Ovary (tissue), 9 donors: ENCODE data around the gene PPT1. TPM values are rescaled to one million over a fixed set of nuclear protein-coding genes. Genes with fewer than 3 reads are reported as not detected.

Experiments used
- DNase-seq, 5 donors: peaks; one replicate each; pipeline ENCODE4 v3.0.0-alpha.2; 2019 to 2020
- H3K27ac ChIP-seq, 2 donors: fragments of 200-600 bp; one replicate each; pipeline versions ENCODE4 v1.5.1 to v1.8.0; 2019 to 2022
- H3K27me3 ChIP-seq: fragments of 200-600 bp; one replicate; pipeline ENCODE4 v1.8.0; 2022
- H3K36me3 ChIP-seq: fragments of 200-600 bp; sonication (generic); one replicate; pipeline ENCODE4 v1.5.1; 2019
- H3K4me1 ChIP-seq: one replicate; pipeline ENCODE4 v1.8.1; 2013; ENCODE audit warnings: mild to moderate bottlenecking, moderate library complexity; ENCODE audit not compliant: insufficient read depth
- H3K4me3 ChIP-seq: fragments of 200-600 bp; sonication (generic); one replicate; pipeline ENCODE4 v1.5.1; 2017
- H3K9me3 ChIP-seq, 2 donors: fragments of 200-600 bp in 1 of 2; sonication (generic) in 1 of 2; one replicate each; pipeline versions ENCODE4 v1.5.1 to v1.8.1; 2013 to 2019; ENCODE audit warnings: mild to moderate bottlenecking in 1 of 2, moderate library complexity in 1 of 2
- EP300 ChIP-seq: sonication (generic); formaldehyde crosslinking; IDR thresholded peaks from one replicate; pipeline ENCODE4 v1.6.1; 2017; ENCODE audit warnings: antibody characterized with exemption
- POLR2A ChIP-seq: fragments of 450-650 bp; IDR thresholded peaks from one replicate; pipeline ENCODE4 v1.6.1; 2017; ENCODE audit warnings: antibody characterized with exemption, mild to moderate bottlenecking, moderate library complexity
- WGBS, 3 donors: extraction: QIAGEN DNeasy Blood & Tissue Kit in 1 of 3; methylation state at CpG; one replicate each; pipeline versions ENCODE4 v1.1.5 to v1.1.7; 2013 to 2017; 5-methylcytosine and 5-hydroxymethylcytosine counted together
- intact Hi-C, 4 donors: fragments of 100-400 bp; cut with DNase I; formaldehyde crosslinking; loops; one replicate each; pipeline versions ENCODE4 v1.11.0 to v1.15.1; 2022 to 2023
- polyA plus RNA-seq, 2 donors: library from polyadenylated mRNA; stranded (reverse); fragments of 200-250 nt in 1 of 2; fragments of 350-450 nt in 1 of 2; fragmentation: Illumina TruSeq in 1 of 2; extraction: RNeasy Lipid Tissue Mini Kit (QIAGEN cat#74804) in 1 of 2; gene quantifications; one replicate each; pipeline ENCODE4 v1.2.3, GENCODE V29; 2013 to 2014
- total RNA-seq, 7 donors: library from RNA; depleted of rRNA in 2 of 7; stranded (reverse); fragments of >200 nt in 2 of 7; fragmentation: NEBNext Ultra II Directional in 3 of 7; extraction: Animal tissue kit (Norgen Biotek cat#: 25700) in 3 of 7; gene quantifications; one replicate each; pipeline versions ENCODE4 v1.1.0 to v1.2.4, GENCODE V29; 2016 to 2023
- TF ChIP-seq, protein P1 (sequence below), 3 donors: fragments of 450-650 bp in 2 of 3; fragments of 200-600 bp in 1 of 3; IDR thresholded peaks; one replicate each; pipeline versions ENCODE4 v1.5.1 to v1.8.0; 2016 to 2022; ENCODE audit warnings: antibody characterized with exemption in 3 of 3, mild to moderate bottlenecking in 1 of 3
- donor health status: DM: no; HTN: no; CAD: no; lungs with moderate emphysema.
- donor health status: DM: no; HTN: no; CAD: no.
- donor health status: Bipolar disorder and iron deficiency.
- donor health status: DM: yes; HTN: yes; CAD: no.
- donor health status: DM: no; HTN: no; CAD: no.
- donor health status: DM: yes; HTN: yes; CAD: no.

PPT1 gene
- total and polyA plus RNA-seq, 9 donors, result 38.0 to 247 (median 71.0) TPM

DNA sequence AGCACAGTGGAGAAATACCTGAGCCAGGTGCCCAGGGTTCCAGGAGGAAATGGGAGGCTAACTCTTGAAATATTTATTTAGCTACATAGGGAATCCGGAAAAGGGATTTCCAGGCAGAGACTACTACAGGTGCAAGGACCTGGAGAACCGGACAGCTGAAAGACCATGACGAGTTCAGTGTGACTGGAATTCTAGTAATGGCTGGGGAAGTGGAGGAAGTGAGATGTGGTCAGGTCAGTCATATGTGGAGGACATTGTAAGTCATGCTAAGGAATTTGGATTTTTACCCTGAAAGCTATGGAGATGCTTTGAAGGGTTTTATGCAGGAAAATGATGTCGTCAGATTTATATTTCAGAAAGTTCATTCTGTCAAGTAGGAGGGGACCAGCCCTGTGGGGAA is 54.7 kb downstream of the PPT1 start:
- Histone ChIP-seq H3K4me1 (peaks cover 2% of the 10 kb centered on the region), H3K4me3 (no peak overlapping the region), H3K36me3 (no peaks in the 10 kb centered on the region), H3K27ac (no peak overlapping the region), H3K27me3 (no peaks in the 10 kb centered on the region), H3K9me3 (no peaks in the 10 kb centered on the region)
- no peak for DNase-seq
- TF ChIP-seq EP300 (no peak), POLR2A (no peak)
- TF ChIP-seq, protein P1, sequence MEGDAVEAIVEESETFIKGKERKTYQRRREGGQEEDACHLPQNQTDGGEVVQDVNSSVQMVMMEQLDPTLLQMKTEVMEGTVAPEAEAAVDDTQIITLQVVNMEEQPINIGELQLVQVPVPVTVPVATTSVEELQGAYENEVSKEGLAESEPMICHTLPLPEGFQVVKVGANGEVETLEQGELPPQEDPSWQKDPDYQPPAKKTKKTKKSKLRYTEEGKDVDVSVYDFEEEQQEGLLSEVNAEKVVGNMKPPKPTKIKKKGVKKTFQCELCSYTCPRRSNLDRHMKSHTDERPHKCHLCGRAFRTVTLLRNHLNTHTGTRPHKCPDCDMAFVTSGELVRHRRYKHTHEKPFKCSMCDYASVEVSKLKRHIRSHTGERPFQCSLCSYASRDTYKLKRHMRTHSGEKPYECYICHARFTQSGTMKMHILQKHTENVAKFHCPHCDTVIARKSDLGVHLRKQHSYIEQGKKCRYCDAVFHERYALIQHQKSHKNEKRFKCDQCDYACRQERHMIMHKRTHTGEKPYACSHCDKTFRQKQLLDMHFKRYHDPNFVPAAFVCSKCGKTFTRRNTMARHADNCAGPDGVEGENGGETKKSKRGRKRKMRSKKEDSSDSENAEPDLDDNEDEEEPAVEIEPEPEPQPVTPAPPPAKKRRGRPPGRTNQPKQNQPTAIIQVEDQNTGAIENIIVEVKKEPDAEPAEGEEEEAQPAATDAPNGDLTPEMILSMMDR (IDR thresholded peaks at IDR 0.05), result no peak
- intact Hi-C loops, result no loop called here
- 78 to 82% (median 79%) methylated on average over 4 of the region's 4 CpGs for WGBS, 3 donors

DNA sequence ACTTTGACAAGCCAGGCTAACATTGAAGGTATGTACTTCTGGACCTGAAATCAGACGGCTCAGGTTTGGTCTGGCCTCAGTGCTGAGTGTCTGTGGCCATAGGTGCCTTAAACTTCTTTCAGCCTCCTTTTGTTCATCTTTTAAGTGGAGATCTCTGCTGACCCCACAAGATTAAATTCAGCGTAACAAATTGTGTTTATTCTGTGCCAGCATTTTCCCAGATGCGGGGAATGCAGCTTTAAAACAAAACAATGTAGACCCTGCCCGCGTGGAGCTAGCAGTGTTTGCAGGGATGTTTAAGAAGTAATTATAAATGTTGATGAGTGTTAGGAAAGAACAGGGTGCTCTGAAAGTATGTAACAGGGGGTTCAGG is 55.6 kb downstream of the PPT1 start:
- Histone ChIP-seq H3K27me3 (no peaks in the 10 kb centered on the region), H3K4me1 (peaks cover 2% of the 10 kb centered on the region), H3K27ac (no peak overlapping the region), H3K36me3 (no peaks in the 10 kb centered on the region), H3K9me3 (no peaks in the 10 kb centered on the region), H3K4me3 (peak overlapping the region; percentile 99)
- TF ChIP-seq POLR2A, result no peak
- TF ChIP-seq, protein P1 (IDR thresholded peaks at IDR 0.05), result no peak
- TF ChIP-seq EP300, result no peak
- WGBS, 3 donors, result 2 to 7% (median 4%) methylated on average over 5 of the region's 5 CpGs
- DNase-seq, result no peak
- intact Hi-C loops, result no loop called here

DNA sequence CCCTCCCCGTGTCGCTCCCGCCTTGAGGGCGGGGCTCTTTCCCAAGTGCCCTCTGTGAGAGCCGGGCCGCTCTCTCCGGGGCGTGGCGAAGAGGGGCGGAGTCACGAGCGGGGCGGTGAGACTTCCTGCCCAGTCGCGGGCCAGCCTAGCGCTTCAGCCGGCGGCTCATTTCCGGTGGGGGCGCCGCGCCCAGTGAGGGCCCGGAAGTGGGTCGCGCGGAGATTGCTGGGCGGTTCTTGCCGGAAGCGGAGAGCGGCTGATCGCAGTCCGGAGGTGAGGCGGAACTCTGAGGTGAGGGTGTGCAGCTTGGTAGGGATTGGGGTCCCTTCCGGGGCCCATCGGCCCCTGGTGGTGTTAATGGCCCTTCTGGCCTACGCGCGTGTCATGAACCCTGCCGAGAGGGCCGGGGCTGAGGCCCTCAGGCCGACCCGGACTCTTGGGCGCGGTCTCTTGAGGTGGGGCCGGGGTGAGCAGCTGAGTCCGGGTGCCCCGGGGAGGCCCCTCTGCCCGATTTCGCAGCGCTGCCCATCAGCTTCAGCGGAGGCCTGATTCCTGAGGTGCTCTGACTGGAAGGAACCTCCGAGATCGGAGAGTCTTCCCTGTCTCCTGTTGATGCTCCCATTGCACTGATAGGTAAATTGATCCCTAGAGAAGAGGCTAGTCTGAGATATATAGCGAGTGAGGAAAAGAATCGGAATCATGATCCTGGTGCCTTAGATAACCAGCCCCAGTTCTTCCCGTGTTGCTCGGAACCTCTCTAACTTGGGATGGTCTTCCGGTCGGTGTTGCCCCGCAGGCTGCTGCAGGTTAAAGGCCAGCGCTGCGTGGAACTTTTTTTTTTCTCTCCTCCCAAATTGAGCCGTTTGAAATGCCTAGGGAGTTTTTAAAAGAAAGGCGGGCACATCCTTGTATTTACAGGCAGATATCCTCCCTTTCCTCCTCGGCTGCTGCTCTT is 56.3 kb downstream of the PPT1 start, which contains the start of gene CAP1:
CAP1 (plus strand) TSS at position 219 of the 955 bp plus-strand sequence. CDS start 18,618 bp downstream, outside the sequence.
- 1% methylated on average over 50 to 65 of the region's 65 CpGs for WGBS, 3 donors
- Histone ChIP-seq H3K9me3 (no peaks in the 10 kb centered on the region), H3K4me3 (peak within 1 kb of the TSS; percentile 99), H3K36me3 (no peaks in the 10 kb centered on the region), H3K4me1 (peaks cover 2% of the 10 kb centered on the region), H3K27me3 (no peaks in the 10 kb centered on the region), H3K27ac (peak within 1 kb of the TSS; percentile 57 to 89)
- DNase-seq, result peak; percentile 99 to 100 (median 99)
- intact Hi-C loops, result no loop called here
- TF ChIP-seq POLR2A, result no peak
- TF ChIP-seq EP300, result no peak
- TF ChIP-seq, protein P1 (IDR thresholded peaks at IDR 0.05), result no peak

DNA sequence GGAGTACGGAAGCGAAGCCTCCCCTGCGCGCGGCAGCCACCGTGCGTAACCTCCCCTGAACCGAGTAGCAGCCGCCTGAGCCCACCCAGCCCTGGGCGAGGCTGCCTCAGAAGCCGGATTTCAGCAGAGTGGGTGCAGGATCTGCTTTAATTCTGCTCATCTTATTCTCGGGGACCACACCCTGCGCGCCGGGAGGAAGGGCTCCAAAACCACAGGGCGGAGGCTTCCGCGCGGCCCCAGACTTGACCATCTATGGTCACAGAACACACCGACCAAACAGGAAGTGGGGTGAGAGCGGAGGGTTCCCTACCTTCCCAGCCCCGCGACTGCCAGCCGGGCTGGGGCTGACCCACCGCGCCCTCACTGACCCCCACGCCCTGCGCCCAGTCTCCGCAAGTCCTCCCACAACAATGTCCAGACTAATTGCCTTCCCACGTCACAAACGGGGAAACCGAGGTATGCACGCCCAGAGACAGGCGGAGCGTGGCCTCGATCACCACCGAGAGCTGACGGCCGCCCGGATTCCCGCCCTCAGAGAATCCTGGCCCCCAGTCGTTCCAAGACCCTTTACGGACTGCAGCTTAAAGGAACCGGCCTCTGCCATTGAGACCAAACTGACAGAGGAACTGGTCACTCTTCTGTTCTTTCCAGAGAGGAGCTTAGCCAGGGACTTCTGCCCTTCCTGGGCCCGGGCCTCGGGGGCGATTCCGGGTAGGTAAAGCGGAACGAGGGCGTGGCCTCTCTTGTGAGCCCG is 57.1 kb downstream of the PPT1 start:
- H3K4me1 ChIP-seq, result peaks cover 2% of the 10 kb centered on the region
- TF ChIP-seq POLR2A, result peak; percentile 97
- TF ChIP-seq, protein P1 (IDR thresholded peaks at IDR 0.05), result peak in 1 of 3 donors; percentile 5
- peak; percentile 49 for TF ChIP-seq EP300
- peak overlapping the region; percentile 57 to 89 for H3K27ac ChIP-seq
- DNase-seq, result peak; percentile 78 to 90 (median 82)
- 0% methylated on average over 41 to 52 of the region's 52 CpGs for WGBS, 3 donors
- peak overlapping the region; percentile 99 for H3K4me3 ChIP-seq
- H3K9me3 ChIP-seq, result no peaks in the 10 kb centered on the region
- intact Hi-C loops, result no loop called here
- H3K27me3 ChIP-seq, result no peaks in the 10 kb centered on the region
- no peaks in the 10 kb centered on the region for H3K36me3 ChIP-seq
